GM18907 (cell line): ENCODE data around the gene STON2.
"Not testable (repeated sequence)": the region's sequence is repeated elsewhere in the genome, so short reads cannot be mapped to it uniquely, and the experiment has no call there.

Experiments
- ATAC-seq: cut with Tn5 transposase; IDR thresholded peaks from one replicate; pipeline ENCODE4 v1.9.1; 2021; ENCODE audit warnings: mild to moderate bottlenecking, moderate library complexity; ENCODE audit not compliant: unreplicated experiment

STON2 gene

DNA sequence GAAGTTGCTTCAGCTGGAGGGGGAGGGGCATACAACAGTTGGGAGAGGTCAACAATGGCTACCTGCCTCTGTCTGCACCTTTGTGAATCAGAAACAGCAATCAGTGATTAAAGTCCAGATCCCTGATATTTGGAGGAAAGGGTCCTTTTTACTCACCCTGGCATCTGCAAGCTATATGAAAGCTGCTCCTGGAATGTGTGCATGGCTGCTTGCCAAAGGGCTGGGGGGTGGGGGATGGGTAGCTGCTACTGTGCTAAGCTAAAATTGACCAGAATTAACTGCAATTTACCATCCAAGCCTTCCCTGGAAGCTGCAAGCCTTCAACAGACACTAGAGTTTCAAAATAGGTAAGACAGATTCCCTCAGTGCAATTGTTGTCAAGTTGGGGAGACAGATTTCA lies 165.8 kb downstream of the STON2 start:
- ATAC-seq, result no peak

GRCh38 chr14:81233615-81234014 lies 166.5 kb downstream of the STON2 start:
- ATAC-seq, result no peak

- ATAC-seq, result no peak
Observed at GRCh38 chr14:81231540-81231939, 168.6 kb downstream of the STON2 start.

DNA sequence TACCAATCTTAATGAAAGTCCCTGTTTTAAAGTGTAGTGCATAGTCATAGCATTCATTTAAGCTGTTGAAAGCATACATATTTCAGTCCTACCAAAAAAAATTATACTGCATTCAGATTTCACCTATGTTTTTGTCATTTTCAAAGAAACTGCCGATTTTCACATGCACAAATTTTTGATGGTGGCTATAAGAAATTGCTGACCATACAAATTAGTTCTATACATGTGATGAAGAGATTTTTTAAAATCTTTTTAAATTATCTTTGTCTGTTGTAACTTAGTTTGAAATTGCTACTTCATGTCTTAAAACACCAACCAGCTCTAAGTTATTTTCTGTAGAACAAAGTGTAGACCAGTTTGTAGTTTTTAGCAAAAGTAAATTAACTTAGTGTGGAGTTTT lies 175.9 kb downstream of the STON2 start:
- no peak for ATAC-seq

DNA sequence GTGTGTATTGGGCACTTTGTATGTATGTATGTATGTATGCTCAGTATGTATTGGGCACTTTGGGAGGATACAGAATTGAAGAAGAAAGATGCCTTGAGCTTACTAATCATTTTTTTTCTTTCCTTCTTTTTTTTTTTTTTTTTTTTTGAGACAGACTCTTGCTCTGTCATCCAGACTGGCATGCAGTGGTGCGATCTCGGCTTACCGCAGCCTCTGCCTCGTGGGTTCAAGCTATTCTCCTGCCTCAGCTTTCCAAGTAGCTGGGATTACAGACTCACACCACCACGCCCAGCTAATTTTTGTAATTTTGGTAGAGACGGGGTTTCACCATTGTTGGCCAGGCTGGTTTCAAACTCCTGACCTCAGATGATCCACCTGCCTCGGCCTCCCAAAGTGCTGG lies 176.3 kb downstream of the STON2 start:
- not testable (repeated sequence) for ATAC-seq

GRCh38 chr14:81222691-81223090 lies 177.4 kb downstream of the STON2 start:
- ATAC-seq, result no peak

GRCh38 chr14:81222126-81222525 lies 178.0 kb downstream of the STON2 start:
- no peak for ATAC-seq

GRCh38 chr14:81221579-81222102 lies 178.5 kb downstream of the STON2 start:
- no peak for ATAC-seq

GRCh38 chr14:81220830-81221578 lies 179.1 kb downstream of the STON2 start, which contains the start of gene GTF2A1:
Gene GTF2A1 (minus strand): TSS chr14:81220959. CDS start chr14:81220518, 441 bp downstream.
- peak; percentile 84 for ATAC-seq

GRCh38 chr14:81220580-81220829 lies 179.6 kb downstream of the STON2 start:
- ATAC-seq, result no peak

DNA sequence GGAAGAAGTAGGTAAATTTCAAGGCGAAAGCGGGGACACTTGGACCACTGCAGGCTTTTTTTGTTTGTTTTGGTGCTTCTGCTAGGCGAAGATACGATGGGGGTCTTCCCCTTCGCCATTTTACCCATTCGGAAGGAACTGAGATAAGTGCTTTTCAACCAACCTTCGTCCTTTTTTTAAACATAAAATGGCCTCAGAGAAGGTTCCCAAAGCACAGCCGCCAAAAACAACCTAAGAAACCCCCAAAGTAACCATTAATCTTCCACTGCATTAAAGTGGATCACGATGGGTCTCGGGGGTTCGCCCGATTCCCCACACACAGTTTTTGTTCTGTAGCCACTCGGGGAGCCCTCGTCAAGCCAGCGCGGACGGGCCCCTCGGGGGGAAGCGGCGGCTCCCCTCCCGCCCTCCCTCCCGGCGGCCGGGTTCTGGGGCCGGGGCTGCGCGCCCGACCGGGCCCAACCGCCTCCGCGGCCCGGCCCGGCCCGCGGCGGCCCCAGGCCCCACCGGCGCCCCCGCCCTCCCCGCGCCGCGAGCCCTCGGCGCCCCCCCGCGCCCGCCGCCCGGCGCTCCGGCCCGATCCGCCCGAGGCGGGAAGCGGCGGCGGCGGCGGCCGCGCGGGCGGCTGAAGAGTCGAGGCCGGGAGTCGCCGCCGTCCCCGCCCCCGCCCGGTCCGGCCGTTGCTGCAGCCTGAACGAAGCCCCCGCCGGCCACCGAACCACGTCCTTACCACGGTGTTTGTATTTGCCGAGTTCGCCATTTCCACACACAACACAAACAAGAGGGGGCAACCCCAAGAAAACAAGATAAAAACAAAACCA lies 180.2 kb downstream of the STON2 start:
- ATAC-seq, result peak; percentile 7

DNA sequence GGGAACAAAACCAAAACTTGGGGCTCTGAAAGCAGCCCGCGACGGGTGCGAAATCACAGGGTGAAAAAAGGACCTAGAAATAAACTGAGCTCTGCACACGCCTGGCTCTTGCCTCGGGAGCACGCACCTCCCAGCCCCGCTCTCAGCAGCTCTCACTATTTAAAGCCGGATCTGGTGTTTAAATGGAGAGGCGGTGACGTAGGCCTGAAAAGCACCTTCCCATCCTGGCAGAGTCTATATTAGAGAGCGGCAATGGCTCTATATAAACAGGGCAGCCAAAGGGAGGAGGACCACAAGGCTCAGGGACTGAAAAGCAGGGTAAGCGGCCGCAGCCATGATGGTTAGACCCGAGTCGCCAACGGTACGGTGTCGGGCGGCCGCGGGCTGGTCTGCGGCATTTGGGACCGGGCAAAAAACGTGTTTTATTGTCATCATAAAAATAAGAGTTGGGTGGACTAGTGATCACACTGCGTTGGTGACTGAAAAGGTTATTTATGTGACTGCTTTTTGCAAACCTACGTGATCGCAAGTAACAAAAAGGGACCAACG lies 180.8 kb downstream of the STON2 start:
- peak; percentile 69 for ATAC-seq

GRCh38 chr14:81211844-81212243 lies 188.3 kb downstream of the STON2 start:
- ATAC-seq, result peak; percentile 80
